Keratinocyte (primary cell): ENCODE results near the gene GPC5. TPM values are rescaled to one million over a fixed set of nuclear protein-coding genes. Genes with fewer than 3 reads are reported as not detected.

Source experiments
- DNase-seq: peaks from one replicate; pipeline ENCODE4 v3.0.0-alpha.2; 2011; ENCODE audit warnings: low read depth, missing footprints, low spot score
- FAIRE-seq: peaks from 2 replicates; lab custom pipeline; 2011; peaks lifted over from hg19 to GRCh38; lab: Jason Lieb, UNC
- H2AFZ ChIP-seq: 2 replicates; pipeline ENCODE4 v1.6.0; 2012; ENCODE audit warnings: low read length, control low read depth, inconsistent platforms; ENCODE audit not compliant: control insufficient read depth
- H3K27ac ChIP-seq: 2 replicates; pipeline ENCODE4 v1.5.1; 2011; ENCODE audit warnings: low read length; ENCODE audit not compliant: control insufficient read depth, insufficient read depth
- H3K27me3 ChIP-seq: 3 replicates; pipeline ENCODE4 v1.6.0; 2011; ENCODE audit warnings: low read length; ENCODE audit not compliant: control insufficient read depth, insufficient read depth; ENCODE audit errors: extremely low read depth
- H3K36me3 ChIP-seq, 2 experiments: 2 replicates in 1 of 2; 3 replicates in 1 of 2; pipeline ENCODE4 v1.5.1; 2011; ENCODE audit warnings: low read length in 2 of 2, mild to moderate bottlenecking in 1 of 2; ENCODE audit not compliant: control insufficient read depth in 2 of 2, insufficient read depth in 2 of 2; ENCODE audit errors: extremely low read depth in 1 of 2
- H3K4me1 ChIP-seq: 3 replicates; pipeline ENCODE4 v1.5.1; 2011; ENCODE audit warnings: low read length; ENCODE audit not compliant: control insufficient read depth, insufficient read depth; ENCODE audit errors: extremely low read depth
- H3K4me2 ChIP-seq: 3 replicates; pipeline ENCODE4 v1.6.0; 2011; ENCODE audit warnings: low read depth, low read length; ENCODE audit not compliant: control insufficient read depth, insufficient read depth; ENCODE audit errors: extremely low read depth
- H3K4me3 ChIP-seq, 3 experiments: fragments of 200-600 bp in 1 of 3; sonication (generic) in 1 of 3; 2 replicates in 2 of 3; 3 replicates in 1 of 3; pipeline ENCODE4 v1.5.1; 2011 to 2016; ENCODE audit warnings: low read length in 3 of 3, mild to moderate bottlenecking in 3 of 3, control low read depth in 2 of 3, inconsistent platforms in 1 of 3, low read depth in 1 of 3, mixed read lengths in 1 of 3, mixed run types in 1 of 3, moderate library complexity in 1 of 3; ENCODE audit not compliant: control insufficient read depth in 2 of 3, insufficient read depth in 2 of 3; ENCODE audit errors: extremely low read depth in 1 of 3
- H3K79me2 ChIP-seq: 2 replicates; pipeline ENCODE4 v1.6.0; 2012; ENCODE audit warnings: low read length; ENCODE audit not compliant: control insufficient read depth, insufficient read depth
- H3K9ac ChIP-seq: 3 replicates; pipeline ENCODE4 v1.6.0; 2011; ENCODE audit warnings: low read length; ENCODE audit not compliant: control insufficient read depth, insufficient read depth; ENCODE audit errors: extremely low read depth
- H3K9me1 ChIP-seq: 3 replicates; pipeline ENCODE4 v1.6.0; 2011; ENCODE audit warnings: low read length; ENCODE audit not compliant: control insufficient read depth, insufficient read depth; ENCODE audit errors: extremely low read depth
- H3K9me3 ChIP-seq: 2 replicates; pipeline ENCODE4 v1.5.1; 2012; ENCODE audit warnings: low read depth, low read length; ENCODE audit not compliant: control insufficient read depth
- H4K20me1 ChIP-seq: 3 replicates; pipeline ENCODE4 v1.6.0; 2011; ENCODE audit warnings: low read length; ENCODE audit not compliant: control insufficient read depth, insufficient read depth; ENCODE audit errors: extremely low read depth
- CTCF ChIP-seq, 3 experiments: IDR thresholded peaks in 1 of 3; conservative IDR thresholded peaks in 1 of 3; optimal IDR thresholded peaks in 1 of 3; 2 replicates in 2 of 3; 3 replicates in 1 of 3; pipeline versions ENCODE3 to v1.5.1; 2011; ENCODE audit warnings: low read length in 3 of 3, mild to moderate bottlenecking in 3 of 3, moderate library complexity in 2 of 3, control low read depth in 1 of 3, inconsistent platforms in 1 of 3; ENCODE audit not compliant: insufficient read depth in 2 of 3; ENCODE audit errors: extremely low read depth in 1 of 3
- EZH2 ChIP-seq: IDR thresholded peaks from one replicate; pipeline ENCODE4 v1.6.1; 2012; ENCODE audit warnings: inconsistent platforms, mild to moderate bottlenecking, low read length, moderate library complexity
- dilution Hi-C: fragments of 300-500 bp; cut with MboI; formaldehyde crosslinking; loops from one replicate; pipeline ENCODE4 v1.7.0; 2020; ENCODE audit warnings: low sequenced_read_pairs; ENCODE audit not compliant: extremely low pct_ligation_motif_present
- polyA plus RNA-seq, 5 experiments: library from polyadenylated mRNA; depleted of rRNA in 3 of 5; stranded (reverse) in 3 of 5; stranded (forward) in 1 of 5; unstranded in 1 of 5; fragments of >200 nt; gene quantifications; 1 replicate in 1 of 5; 2 replicates in 3 of 5; 3 replicates in 1 of 5; pipeline versions ENCODE4 v1.2.1 to v1.2.3, GENCODE V29; 2011 to 2012; ENCODE audit warnings: missing spikeins in 2 of 5, low read depth in 1 of 5, low replicate concordance in 1 of 5

The GPC5 gene
- polyA plus RNA-seq, 1 donor (not counting 4 experiments of a cell fraction or from before 2014, with no cell fraction given) = 0.10 TPM

DNA sequence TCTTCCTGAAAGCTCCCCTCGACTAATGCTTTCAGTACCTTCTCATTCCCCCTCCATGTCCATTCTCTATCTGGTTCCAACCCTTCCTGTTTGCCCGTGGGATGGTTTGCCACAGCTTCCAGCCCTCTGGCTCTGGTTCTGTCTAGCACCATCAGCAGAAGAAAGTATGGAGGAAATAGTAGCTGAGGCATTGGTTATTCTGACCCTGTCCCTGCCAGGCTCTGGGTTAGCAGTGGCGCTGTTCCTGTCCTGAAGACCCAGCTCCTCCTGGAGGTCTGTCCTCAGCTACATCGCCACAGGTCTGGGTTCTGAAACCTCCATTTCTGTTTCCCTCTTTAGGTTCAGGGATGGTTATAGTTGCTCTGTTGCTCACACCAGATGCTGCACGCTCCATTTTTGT lies 1223.6 kb downstream of the GPC5 start:
- no peak overlapping the region for H3K27ac ChIP-seq
- H2AFZ ChIP-seq = no peak overlapping the region
- H3K36me3 ChIP-seq = no peaks in the 10 kb centered on the region
- H3K4me3 ChIP-seq = no peak overlapping the region
- H3K9me1 ChIP-seq = no peaks in the 10 kb centered on the region
- H3K4me2 ChIP-seq = no peak overlapping the region
- no peaks in the 10 kb centered on the region for H3K4me1 ChIP-seq
- FAIRE-seq = no peak
- H3K79me2 ChIP-seq = no peaks in the 10 kb centered on the region
- no peak for TF ChIP-seq EZH2
- TF ChIP-seq CTCF (optimal IDR thresholded peaks at IDR 0.05 in 1 of 3, IDR thresholded peaks at IDR 0.05 in 1 of 3, conservative IDR thresholded peaks at IDR 0.05 in 1 of 3; ENCODE audit: extremely low read depth in 1 of 3, insufficient read depth in 2 of 3, low read length in 3 of 3) = no peak
- H4K20me1 ChIP-seq = no peaks in the 10 kb centered on the region
- H3K9me3 ChIP-seq = no peaks in the 10 kb centered on the region
- DNase-seq = no peak
- H3K27me3 ChIP-seq = no peaks in the 10 kb centered on the region
- dilution Hi-C loops = no loop called here
- no peak overlapping the region for H3K9ac ChIP-seq

GRCh38 chr13:92622905-92623304 lies 1224.5 kb downstream of the GPC5 start:
- Histone ChIP-seq H3K4me2 (no peak overlapping the region), H3K9me3 (no peaks in the 10 kb centered on the region), H3K36me3 (no peaks in the 10 kb centered on the region), H4K20me1 (no peaks in the 10 kb centered on the region), H3K4me3 (no peak overlapping the region), H3K79me2 (no peaks in the 10 kb centered on the region), H3K9ac (no peak overlapping the region), H3K27ac (no peak overlapping the region), H3K27me3 (no peaks in the 10 kb centered on the region), H2AFZ (no peak overlapping the region), H3K9me1 (no peaks in the 10 kb centered on the region), H3K4me1 (no peaks in the 10 kb centered on the region)
- no peak for TF ChIP-seq EZH2
- no peak for TF ChIP-seq CTCF (optimal IDR thresholded peaks at IDR 0.05 in 1 of 3, IDR thresholded peaks at IDR 0.05 in 1 of 3, conservative IDR thresholded peaks at IDR 0.05 in 1 of 3; ENCODE audit: extremely low read depth in 1 of 3, insufficient read depth in 2 of 3, low read length in 3 of 3)
- no peak for DNase-seq
- FAIRE-seq = no peak
- dilution Hi-C loops = no loop called here
